Measurements from ENCODE around the gene RAB11FIP3.
"Not testable (repeated sequence)": the region's sequence is repeated elsewhere in the genome, so short reads cannot be mapped to it uniquely, and the experiment has no call there.

The RAB11FIP3 gene

DNA sequence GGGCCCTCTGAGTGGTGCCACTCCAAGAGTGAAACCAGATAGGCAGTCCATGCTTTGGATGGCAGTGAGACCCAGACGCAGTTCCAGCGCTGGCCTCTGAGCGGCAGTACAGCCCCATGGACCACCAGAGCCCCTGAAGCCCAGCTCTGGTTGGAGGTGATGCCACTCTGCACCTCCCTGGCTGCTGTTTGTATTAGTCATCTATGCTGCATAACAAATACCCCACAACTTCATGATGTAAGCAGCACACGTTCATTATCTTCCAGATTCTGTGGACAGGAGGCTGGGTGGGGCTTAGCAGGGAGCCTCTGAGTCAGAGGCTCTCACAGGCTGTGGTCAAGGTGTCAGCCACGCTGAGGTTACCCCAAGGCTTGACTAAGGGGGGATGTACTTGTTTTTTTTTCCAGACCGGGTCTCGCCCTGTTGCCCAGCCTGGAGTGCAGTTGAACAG lies 33.5 kb upstream of the RAB11FIP3 start:
- peak; percentile 75 for DNase-seq

GRCh38 chr16:392450-393030 lies 32.9 kb upstream of the RAB11FIP3 start:
- no peak for DNase-seq

GRCh38 chr16:396199-396598 lies 29.2 kb upstream of the RAB11FIP3 start:
- no peak for DNase-seq

- peak; percentile 80 for DNase-seq
These were observed 28.8 kb upstream of the RAB11FIP3 start for GRCh38 chr16:396605-397004.

GRCh38 chr16:397135-397661 lies 28.3 kb upstream of the RAB11FIP3 start, which contains the start of gene NME4:
TSS of gene NME4 (plus strand) at chr16:397199. CDS start at chr16:397223, 24 bp downstream.
- DNase-seq: peak; percentile 57

GRCh38 chr16:397736-398332 lies 27.6 kb upstream of the RAB11FIP3 start:
- DNase-seq: peak; percentile 57

DNA sequence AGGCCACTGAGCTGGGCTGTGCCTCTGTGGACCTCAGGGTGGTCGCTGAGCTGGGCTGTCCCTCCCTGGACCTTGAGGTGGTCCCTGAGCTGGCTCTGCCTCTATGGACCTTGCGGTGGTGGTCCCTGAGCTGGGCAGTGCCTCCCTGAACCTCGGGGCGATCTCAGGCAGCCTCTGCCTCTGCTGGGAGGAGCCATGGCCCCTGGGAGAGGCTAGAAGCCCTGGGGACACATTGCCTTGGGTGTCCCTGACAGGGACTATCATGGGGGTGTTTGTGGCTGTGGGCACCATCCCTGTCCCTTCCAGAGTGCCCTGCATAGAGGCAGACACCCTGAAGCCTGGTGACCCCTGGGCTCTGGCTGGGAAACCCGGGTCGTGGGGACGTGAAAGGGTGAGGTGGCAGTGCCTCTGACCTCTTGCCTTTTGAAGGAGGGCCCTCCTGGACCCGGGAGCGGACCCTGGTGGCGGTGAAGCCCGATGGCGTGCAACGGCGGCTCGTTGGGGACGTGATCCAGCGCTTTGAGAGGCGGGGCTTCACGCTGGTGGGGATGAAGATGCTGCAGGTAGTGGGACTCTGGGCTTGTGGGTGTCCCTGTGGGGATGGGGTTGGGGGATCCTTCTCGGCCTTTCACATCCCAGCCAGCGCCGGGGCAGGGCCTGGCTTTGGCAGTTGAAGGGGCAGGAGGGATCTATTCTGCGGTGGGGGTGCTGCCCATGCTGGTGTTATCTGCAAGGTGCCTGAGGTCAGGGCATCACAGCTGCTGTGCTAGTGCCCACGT lies 26.7 kb upstream of the RAB11FIP3 start:
- DNase-seq: no peak

GRCh38 chr16:399340-400019 lies 26.0 kb upstream of the RAB11FIP3 start:
- no peak for DNase-seq

GRCh38 chr16:400061-400591 lies 25.3 kb upstream of the RAB11FIP3 start:
- DNase-seq: no peak

DNA sequence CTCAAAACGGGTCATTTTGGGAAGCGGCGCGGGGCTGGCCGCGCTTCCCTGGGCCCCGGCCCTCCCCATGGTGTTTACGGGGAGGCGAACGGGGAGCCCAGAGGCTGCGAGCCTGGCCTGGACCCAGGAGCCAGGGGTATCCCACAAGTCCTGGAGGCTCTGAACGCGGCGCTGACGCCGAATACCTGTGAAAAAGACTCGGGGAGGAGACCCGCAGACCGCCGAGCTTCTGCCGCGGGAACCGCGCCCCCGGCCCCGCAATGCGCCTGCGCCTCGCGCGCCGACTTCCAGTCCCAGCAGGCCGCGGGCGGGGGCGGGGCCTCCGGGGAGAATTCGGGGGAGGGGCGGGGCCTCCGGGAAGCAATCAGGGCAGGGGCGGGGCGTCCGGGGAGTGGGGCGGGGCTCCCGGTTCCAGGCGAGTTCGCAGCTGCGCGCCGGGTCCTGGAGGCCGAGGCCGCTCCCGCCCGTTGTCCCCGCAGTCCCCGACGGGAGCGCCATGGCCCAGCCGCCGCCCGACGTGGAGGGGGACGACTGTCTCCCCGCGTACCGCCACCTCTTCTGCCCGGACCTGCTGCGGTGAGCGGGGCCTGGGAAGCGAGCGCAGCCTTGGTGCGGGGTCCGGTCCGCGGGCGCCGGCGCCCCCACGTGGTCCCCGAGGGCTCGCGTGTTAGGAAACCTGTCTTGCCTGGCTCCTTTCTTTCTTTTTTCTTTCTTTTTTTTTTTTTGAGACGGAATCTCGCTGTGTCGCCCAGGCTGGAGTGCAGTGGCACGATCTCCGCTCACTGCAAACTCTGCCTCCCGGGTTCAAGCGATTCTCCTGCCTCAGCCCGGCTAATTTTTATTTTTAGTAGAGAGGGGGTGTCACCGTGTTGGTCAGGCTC lies 23.7 kb upstream of the RAB11FIP3 start, which contains the start of gene DECR2:
Gene DECR2, plus strand, starts transcription at position 418 of the 881 bp plus-strand sequence. Its CDS starts 79 bp downstream, at position 497.
- DNase-seq: peak; percentile 94

DNA sequence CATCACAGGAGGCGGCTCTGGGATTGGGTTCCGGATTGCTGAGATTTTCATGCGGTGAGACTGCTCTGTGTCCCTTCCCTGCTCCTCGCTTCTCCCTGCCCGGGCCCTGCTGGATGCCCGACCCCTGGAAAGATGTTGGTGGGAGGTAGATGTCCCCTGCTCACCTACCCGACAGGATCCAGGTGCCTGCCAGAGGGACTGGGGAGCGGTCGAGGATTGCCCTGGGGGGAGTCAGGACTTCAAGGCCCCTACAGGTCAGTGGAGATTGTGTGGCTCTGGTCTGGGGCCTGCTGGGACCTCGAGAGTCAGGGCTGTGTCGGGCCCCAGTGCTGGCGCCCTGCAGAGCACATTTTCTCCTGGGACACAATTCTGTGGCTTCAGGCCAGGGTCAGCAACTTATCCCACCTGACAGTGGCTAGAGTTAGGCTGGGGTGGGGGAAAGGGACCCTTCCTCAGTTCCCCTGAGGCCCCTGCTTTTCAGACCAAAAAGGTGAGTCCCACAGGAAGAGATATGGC lies 20.4 kb upstream of the RAB11FIP3 start:
- DNase-seq: no peak

GRCh38 chr16:405548-406506 lies 19.6 kb upstream of the RAB11FIP3 start:
- no peak for DNase-seq

GRCh38 chr16:407253-407652 lies 18.2 kb upstream of the RAB11FIP3 start:
- no peak for DNase-seq

- no peak for DNase-seq
These were observed 14.8 kb upstream of the RAB11FIP3 start for GRCh38 chr16:410516-411178.

- DNase-seq: no peak
These were observed 13.7 kb upstream of the RAB11FIP3 start for GRCh38 chr16:411576-412265.

DNA sequence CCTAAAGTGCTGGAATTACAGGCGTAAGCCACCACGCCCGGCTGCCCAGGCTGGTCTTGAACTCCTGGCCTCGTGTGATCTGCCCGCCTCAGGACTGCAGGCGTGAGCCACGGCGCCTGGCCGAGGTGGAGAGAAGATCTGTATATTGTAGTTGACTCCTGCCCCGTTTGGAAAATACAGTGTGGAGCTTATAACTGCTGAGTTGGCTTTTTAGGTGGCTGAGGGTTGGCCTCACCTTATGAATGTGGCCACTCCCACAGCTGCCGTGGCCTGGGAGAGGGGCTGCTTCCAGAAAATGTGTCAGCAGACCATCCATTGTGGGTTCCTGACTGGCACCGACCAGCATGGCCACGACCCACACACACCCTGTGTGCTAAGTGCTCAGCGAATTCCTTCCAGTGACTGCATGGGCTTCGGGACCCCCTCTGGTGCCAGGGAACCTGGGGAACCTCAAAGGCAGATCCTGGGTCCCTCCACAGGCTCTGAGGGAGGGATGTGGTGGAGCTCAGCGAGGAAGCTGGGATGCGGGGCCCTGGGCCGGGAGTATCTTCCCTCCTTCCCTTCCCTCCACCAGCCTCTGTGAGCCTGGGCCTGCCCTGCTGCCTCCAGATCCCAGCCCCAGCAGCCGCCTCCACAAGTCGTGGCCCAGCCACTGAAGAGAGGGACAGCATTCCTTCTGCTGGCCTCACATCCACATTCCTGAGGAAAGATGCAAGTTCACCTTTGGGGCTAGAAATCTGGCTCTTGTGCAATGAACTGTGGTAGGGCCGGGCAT lies 10.9 kb upstream of the RAB11FIP3 start:
- DNase-seq: no peak

DNA sequence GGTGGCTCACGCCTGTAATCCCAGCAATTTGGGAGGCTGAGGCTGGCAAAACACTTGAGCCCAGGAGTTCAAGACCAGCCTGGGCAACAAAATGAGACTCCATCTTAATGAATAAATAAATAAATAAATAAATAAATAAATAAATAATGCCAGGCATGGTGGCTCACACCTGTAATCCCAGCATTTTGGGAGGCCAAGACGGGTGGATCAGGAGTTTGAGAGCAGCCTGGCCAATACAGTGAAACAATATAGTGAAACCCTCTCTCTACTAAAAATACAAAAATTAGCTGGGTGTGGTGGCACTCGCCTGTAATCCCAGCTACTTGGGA lies 10.3 kb upstream of the RAB11FIP3 start:
- DNase-seq: not testable (repeated sequence)

DNA sequence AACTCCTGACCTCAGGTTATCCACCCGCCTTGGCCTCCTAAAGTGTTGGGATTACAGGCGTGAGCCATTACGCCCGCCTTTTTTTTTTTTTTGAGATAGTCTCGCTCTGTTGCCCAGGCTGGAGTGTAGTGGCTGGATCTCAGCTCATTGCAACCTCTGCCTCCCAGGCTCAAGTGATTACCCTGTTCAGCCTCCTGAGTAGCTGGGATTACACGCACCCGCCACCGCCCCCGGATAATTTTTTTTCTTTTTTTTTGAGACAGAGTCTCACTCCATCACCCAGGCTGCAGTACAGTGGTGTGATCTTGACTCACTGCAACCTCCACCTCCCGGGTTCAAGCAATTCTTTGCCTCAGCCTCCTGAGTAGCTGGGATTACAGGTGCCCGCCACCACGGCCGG lies 3.3 kb upstream of the RAB11FIP3 start:
- not testable (repeated sequence) for DNase-seq
